Esophagus mucosa (tissue), 1 donor: ENCODE measurements around the gene MORN5. TPM values are rescaled to one million over a fixed set of nuclear protein-coding genes. Genes with fewer than 3 reads are reported as not detected.

ENCODE experiments used
- ATAC-seq: fragments of 200-7000 bp; cut with Tn5 transposase; one replicate; pipeline ENCODE4 v1.9.1; 2020
- total RNA-seq: library from RNA; stranded (reverse); gene quantifications from one replicate; pipeline ENCODE4 v1.2.4, GENCODE V29; 2023
- donor health status: DM: yes; HTN: yes; CAD: no.

MORN5 gene
- total RNA-seq, 1 donor from 2014 or later = not detected

- no peak for ATAC-seq
Observed at GRCh38 chr9:122239722-122240121, 80.0 kb downstream of the MORN5 start.

GRCh38 chr9:122244349-122244748 is 84.6 kb downstream of the MORN5 start:
- ATAC-seq = no peak

- no peak for ATAC-seq
Observed at GRCh38 chr9:122246666-122247065, 87.0 kb downstream of the MORN5 start.

GRCh38 chr9:122248448-122248865 is 88.7 kb downstream of the MORN5 start:
- ATAC-seq = peak; percentile 35

Other genes with a start within 250 kb of the MORN5 start
- 3.1 TPM for gene TTLL11, start 66.6 kb upstream of the MORN5 start, total RNA-seq
- gene NDUFA8, start 129 bp upstream of the MORN5 start, total RNA-seq = 52.5 TPM
- 1.3 TPM for gene LHX6, start 69.0 kb downstream of the MORN5 start, total RNA-seq
- gene RBM18, start 104.9 kb downstream of the MORN5 start, total RNA-seq = 15.7 TPM
- gene MRRF, start 105.0 kb downstream of the MORN5 start, total RNA-seq = 36.5 TPM
- gene PTGS1, start 211.1 kb downstream of the MORN5 start, total RNA-seq = 29.9 TPM